SK-N-SH treated with all-trans-retinoic acid at 6 μM for 48 hours (cell line): ENCODE results near the gene PRKCZ.

Source experiments
- ATAC-seq: fragments of 200-7000 bp; cut with Tn5 transposase; 3 replicates; pipeline ENCODE4 v1.9.1; 2020; ENCODE audit warnings: mild to moderate bottlenecking, moderate library complexity
- ARNTL ChIP-seq: fragments of 450-650 bp; formaldehyde crosslinking; IDR thresholded peaks from 2 replicates; pipeline ENCODE4 v1.5.0; 2020; ENCODE audit warnings: low read depth, mild to moderate bottlenecking, moderate library complexity, borderline replicate concordance
- BACH2 ChIP-seq: fragments of 250-450 bp; sonication (Bioruptor Pico); IDR thresholded peaks from 2 replicates; pipeline ENCODE4 v1.9.0; 2021; ENCODE audit warnings: mild to moderate bottlenecking, borderline replicate concordance
- CSDC2 ChIP-seq: fragments of 250-450 bp; sonication (Bioruptor Pico); IDR thresholded peaks from 2 replicates; pipeline ENCODE4 v1.5.0; 2020; ENCODE audit warnings: mild to moderate bottlenecking, moderate library complexity
- ESRRG ChIP-seq: fragments of 250-450 bp; sonication (Bioruptor Pico); IDR thresholded peaks from 2 replicates; pipeline ENCODE4 v1.6.1; 2021; ENCODE audit warnings: mild to moderate bottlenecking
- GLIS3 ChIP-seq: fragments of 250-450 bp; sonication (Bioruptor Pico); IDR thresholded peaks from 2 replicates; pipeline ENCODE4 v1.5.0; 2020; ENCODE audit warnings: mild to moderate bottlenecking, moderate library complexity
- ISL1 ChIP-seq: fragments of 250-450 bp; sonication (Bioruptor Pico); IDR thresholded peaks from 2 replicates; pipeline ENCODE4 v2.1.2; 2022; ENCODE audit warnings: mild to moderate bottlenecking, moderate library complexity
- OSR1 ChIP-seq: fragments of 250-450 bp; sonication (Bioruptor Pico); IDR thresholded peaks from 2 replicates; pipeline ENCODE4 v1.8.0; 2022; ENCODE audit warnings: moderate library complexity, mild to moderate bottlenecking, inconsistent platforms
- PATZ1 ChIP-seq: fragments of 250-450 bp; sonication (Bioruptor Pico); IDR thresholded peaks from 2 replicates; pipeline ENCODE4 v1.8.0; 2020; ENCODE audit warnings: mild to moderate bottlenecking, moderate library complexity, borderline replicate concordance
- PPARA ChIP-seq: fragments of 250-450 bp; sonication (Bioruptor Pico); IDR thresholded peaks from 2 replicates; pipeline ENCODE4 v1.5.0; 2020; ENCODE audit warnings: mild to moderate bottlenecking, borderline replicate concordance
- RARB ChIP-seq: fragments of 250-450 bp; sonication (Bioruptor Pico); IDR thresholded peaks from 2 replicates; pipeline ENCODE4 v1.8.0; 2021; ENCODE audit warnings: mild to moderate bottlenecking, moderate library complexity
- SNAI2 ChIP-seq: fragments of 250-450 bp; sonication (Bioruptor Pico); IDR thresholded peaks from 2 replicates; pipeline ENCODE4 v1.5.0; 2020; ENCODE audit warnings: mild to moderate bottlenecking, moderate library complexity
- TCF4 ChIP-seq: fragments of 250-450 bp; sonication (Bioruptor Pico); IDR thresholded peaks from 2 replicates; pipeline ENCODE4 v1.8.0; 2021; ENCODE audit warnings: mild to moderate bottlenecking, moderate library complexity, borderline replicate concordance
- TOX ChIP-seq: fragments of 250-450 bp; sonication (Bioruptor Pico); IDR thresholded peaks from 2 replicates; pipeline ENCODE4 v1.8.0; 2021; ENCODE audit warnings: mild to moderate bottlenecking, moderate library complexity, borderline replicate concordance
- ZC3H10 ChIP-seq: fragments of 250-450 bp; sonication (Bioruptor Pico); IDR thresholded peaks from 2 replicates; pipeline ENCODE4 v1.5.1; 2021; ENCODE audit warnings: mild to moderate bottlenecking, moderate library complexity
- ZFP30 ChIP-seq: fragments of 450-650 bp; formaldehyde crosslinking; IDR thresholded peaks from 2 replicates; pipeline ENCODE4 v1.5.0; 2022; ENCODE audit warnings: mild to moderate bottlenecking, moderate library complexity
- ZNF565 ChIP-seq: fragments of 450-650 bp; formaldehyde crosslinking; conservative IDR thresholded peaks from 2 replicates; pipeline ENCODE4 v1.5.0; 2020; ENCODE audit warnings: low read depth, mild to moderate bottlenecking, moderate library complexity
- ZNF70 ChIP-seq: fragments of 450-650 bp; formaldehyde crosslinking; IDR thresholded peaks from 2 replicates; pipeline ENCODE4 v1.5.0; 2020; ENCODE audit warnings: mild to moderate bottlenecking, moderate library complexity
- ZNF8 ChIP-seq: fragments of 450-650 bp; formaldehyde crosslinking; IDR thresholded peaks from 2 replicates; pipeline ENCODE4 v1.5.0; 2020; ENCODE audit warnings: mild to moderate bottlenecking, moderate library complexity
- TF ChIP-seq, protein P1 (sequence below): fragments of 250-450 bp; sonication (Bioruptor Pico); IDR thresholded peaks from 2 replicates; pipeline ENCODE4 v1.5.1; 2020; ENCODE audit warnings: low read depth, mild to moderate bottlenecking, moderate library complexity
- TF ChIP-seq, protein P2 (sequence below): fragments of 250-450 bp; sonication (Bioruptor Pico); IDR thresholded peaks from 2 replicates; pipeline ENCODE4 v1.5.0; 2020; ENCODE audit warnings: mild to moderate bottlenecking, moderate library complexity
- TF ChIP-seq, protein P3 (sequence below): fragments of 250-450 bp; sonication (Bioruptor Pico); IDR thresholded peaks from 2 replicates; pipeline ENCODE4 v1.8.0; 2021; ENCODE audit warnings: low read depth, mild to moderate bottlenecking, moderate library complexity, borderline replicate concordance
- TF ChIP-seq, protein P4 (sequence below): fragments of 250-450 bp; sonication (Bioruptor Pico); IDR thresholded peaks from 2 replicates; pipeline ENCODE4 v1.5.1; 2021; ENCODE audit warnings: mild to moderate bottlenecking, moderate library complexity

The PRKCZ gene

GRCh38 chr1:2047749-2048729 is 2.2 kb upstream of the PRKCZ start:
- ATAC-seq, result no peak
- TF ChIP-seq ZNF70 (CRISPR knock-in tag) (no peak), ESRRG (CRISPR knock-in tag) (no peak)
- TF ChIP-seq, protein P1, sequence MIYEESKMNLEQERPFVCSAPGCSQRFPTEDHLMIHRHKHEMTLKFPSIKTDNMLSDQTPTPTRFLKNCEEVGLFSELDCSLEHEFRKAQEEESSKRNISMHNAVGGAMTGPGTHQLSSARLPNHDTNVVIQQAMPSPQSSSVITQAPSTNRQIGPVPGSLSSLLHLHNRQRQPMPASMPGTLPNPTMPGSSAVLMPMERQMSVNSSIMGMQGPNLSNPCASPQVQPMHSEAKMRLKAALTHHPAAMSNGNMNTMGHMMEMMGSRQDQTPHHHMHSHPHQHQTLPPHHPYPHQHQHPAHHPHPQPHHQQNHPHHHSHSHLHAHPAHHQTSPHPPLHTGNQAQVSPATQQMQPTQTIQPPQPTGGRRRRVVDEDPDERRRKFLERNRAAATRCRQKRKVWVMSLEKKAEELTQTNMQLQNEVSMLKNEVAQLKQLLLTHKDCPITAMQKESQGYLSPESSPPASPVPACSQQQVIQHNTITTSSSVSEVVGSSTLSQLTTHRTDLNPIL (CRISPR knock-in tag), result no peak
- TF ChIP-seq, protein P2, sequence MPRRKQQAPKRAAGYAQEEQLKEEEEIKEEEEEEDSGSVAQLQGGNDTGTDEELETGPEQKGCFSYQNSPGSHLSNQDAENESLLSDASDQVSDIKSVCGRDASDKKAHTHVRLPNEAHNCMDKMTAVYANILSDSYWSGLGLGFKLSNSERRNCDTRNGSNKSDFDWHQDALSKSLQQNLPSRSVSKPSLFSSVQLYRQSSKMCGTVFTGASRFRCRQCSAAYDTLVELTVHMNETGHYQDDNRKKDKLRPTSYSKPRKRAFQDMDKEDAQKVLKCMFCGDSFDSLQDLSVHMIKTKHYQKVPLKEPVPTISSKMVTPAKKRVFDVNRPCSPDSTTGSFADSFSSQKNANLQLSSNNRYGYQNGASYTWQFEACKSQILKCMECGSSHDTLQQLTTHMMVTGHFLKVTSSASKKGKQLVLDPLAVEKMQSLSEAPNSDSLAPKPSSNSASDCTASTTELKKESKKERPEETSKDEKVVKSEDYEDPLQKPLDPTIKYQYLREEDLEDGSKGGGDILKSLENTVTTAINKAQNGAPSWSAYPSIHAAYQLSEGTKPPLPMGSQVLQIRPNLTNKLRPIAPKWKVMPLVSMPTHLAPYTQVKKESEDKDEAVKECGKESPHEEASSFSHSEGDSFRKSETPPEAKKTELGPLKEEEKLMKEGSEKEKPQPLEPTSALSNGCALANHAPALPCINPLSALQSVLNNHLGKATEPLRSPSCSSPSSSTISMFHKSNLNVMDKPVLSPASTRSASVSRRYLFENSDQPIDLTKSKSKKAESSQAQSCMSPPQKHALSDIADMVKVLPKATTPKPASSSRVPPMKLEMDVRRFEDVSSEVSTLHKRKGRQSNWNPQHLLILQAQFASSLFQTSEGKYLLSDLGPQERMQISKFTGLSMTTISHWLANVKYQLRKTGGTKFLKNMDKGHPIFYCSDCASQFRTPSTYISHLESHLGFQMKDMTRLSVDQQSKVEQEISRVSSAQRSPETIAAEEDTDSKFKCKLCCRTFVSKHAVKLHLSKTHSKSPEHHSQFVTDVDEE, result no peak

DNA sequence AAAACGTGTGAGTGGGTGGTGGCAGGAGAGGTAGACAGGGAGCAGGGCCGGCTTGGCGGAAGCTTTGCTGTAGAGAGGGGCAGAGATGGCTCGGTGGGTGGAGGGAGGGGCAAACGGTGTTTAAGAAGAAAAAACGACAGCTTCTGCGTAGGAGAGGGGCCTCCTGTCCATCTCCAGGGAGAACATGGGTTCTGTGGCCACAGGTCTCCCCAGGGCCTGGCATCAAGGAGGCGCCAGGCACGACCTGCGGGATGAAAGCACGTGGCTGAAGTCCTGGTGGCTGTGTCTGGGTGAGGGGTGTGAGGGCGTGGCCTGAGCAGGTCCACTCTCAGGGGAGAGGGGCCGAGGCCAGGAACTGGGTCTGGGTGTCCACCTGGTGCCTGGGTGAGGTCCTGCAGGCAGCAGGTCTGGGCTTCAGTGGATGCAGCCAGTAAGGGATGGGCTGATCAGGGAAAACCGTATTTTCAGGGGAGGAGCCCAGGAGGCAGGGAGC is 940 bp upstream of the PRKCZ start:
- no peak for TF ChIP-seq RARB
- TF ChIP-seq GLIS3 (CRISPR knock-in tag), result no peak
- no peak for TF ChIP-seq ZNF565 (CRISPR knock-in tag)
- no peak for TF ChIP-seq SNAI2 (CRISPR knock-in tag)
- ATAC-seq, result peak; percentile 57

DNA sequence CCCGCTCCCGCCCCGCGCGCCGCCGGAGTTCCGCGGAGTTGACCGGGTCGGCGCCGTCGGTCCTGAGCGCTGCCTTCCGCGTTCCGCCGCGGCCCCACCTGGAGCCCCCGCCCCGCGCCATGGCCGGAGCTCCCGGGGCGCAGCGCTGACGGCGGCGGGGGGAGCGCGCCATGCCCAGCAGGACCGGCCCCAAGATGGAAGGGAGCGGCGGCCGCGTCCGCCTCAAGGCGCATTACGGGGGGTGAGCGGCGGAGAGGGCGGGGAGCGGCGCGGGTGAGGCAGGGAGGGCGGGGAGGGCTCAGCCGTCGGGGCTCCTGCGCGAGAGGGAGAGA is 216 bp downstream of the PRKCZ start:
- TF ChIP-seq ZNF565 (CRISPR knock-in tag), result no peak
- TF ChIP-seq, protein P2, result no peak
- TF ChIP-seq SNAI2 (CRISPR knock-in tag), result no peak
- no peak for TF ChIP-seq TCF4
- no peak for TF ChIP-seq GLIS3 (CRISPR knock-in tag)
- no peak for TF ChIP-seq ZNF8 (CRISPR knock-in tag)
- TF ChIP-seq, protein P3, sequence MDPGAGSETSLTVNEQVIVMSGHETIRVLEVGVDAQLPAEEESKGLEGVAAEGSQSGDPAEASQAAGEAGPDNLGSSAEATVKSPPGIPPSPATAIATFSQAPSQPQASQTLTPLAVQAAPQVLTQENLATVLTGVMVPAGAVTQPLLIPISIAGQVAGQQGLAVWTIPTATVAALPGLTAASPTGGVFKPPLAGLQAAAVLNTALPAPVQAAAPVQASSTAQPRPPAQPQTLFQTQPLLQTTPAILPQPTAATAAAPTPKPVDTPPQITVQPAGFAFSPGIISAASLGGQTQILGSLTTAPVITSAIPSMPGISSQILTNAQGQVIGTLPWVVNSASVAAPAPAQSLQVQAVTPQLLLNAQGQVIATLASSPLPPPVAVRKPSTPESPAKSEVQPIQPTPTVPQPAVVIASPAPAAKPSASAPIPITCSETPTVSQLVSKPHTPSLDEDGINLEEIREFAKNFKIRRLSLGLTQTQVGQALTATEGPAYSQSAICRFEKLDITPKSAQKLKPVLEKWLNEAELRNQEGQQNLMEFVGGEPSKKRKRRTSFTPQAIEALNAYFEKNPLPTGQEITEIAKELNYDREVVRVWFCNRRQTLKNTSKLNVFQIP (CRISPR knock-in tag), result no peak
- no peak for TF ChIP-seq ZC3H10
- no peak for TF ChIP-seq ZFP30 (CRISPR knock-in tag)
- no peak for TF ChIP-seq PATZ1 (CRISPR knock-in tag)
- TF ChIP-seq CSDC2 (CRISPR knock-in tag), result no peak
- TF ChIP-seq TOX, result no peak
- no peak for TF ChIP-seq PPARA (CRISPR knock-in tag)
- TF ChIP-seq ESRRG (CRISPR knock-in tag), result no peak
- TF ChIP-seq, protein P4, sequence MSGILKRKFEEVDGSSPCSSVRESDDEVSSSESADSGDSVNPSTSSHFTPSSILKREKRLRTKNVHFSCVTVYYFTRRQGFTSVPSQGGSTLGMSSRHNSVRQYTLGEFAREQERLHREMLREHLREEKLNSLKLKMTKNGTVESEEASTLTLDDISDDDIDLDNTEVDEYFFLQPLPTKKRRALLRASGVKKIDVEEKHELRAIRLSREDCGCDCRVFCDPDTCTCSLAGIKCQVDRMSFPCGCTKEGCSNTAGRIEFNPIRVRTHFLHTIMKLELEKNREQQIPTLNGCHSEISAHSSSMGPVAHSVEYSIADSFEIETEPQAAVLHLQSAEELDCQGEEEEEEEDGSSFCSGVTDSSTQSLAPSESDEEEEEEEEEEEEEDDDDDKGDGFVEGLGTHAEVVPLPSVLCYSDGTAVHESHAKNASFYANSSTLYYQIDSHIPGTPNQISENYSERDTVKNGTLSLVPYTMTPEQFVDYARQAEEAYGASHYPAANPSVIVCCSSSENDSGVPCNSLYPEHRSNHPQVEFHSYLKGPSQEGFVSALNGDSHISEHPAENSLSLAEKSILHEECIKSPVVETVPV (CRISPR knock-in tag), result no peak
- TF ChIP-seq ARNTL (CRISPR knock-in tag), result no peak
- TF ChIP-seq OSR1 (CRISPR knock-in tag), result no peak
- no peak for TF ChIP-seq BACH2 (CRISPR knock-in tag)
- no peak for TF ChIP-seq ISL1 (CRISPR knock-in tag)
- no peak for TF ChIP-seq ZNF70 (CRISPR knock-in tag)
- peak; percentile 7 for ATAC-seq
